WTC11 (cell line): Measurements from ENCODE around the gene SLC8B1. TPM values are rescaled to one million over a fixed set of nuclear protein-coding genes. Genes with fewer than 3 reads are reported as not detected.

Experiments used
- ATAC-seq: fragments of 200-7000 bp; cut with Tn5 transposase; 2 replicates; pipeline ENCODE4 v1.10.0; 2021; ENCODE audit warnings: mild to moderate bottlenecking, moderate library complexity
- CTCF ChIA-PET: fragments of 300-600 bp; sonication (Branson Sonifier 250); formaldehyde crosslinking; loops from one replicate; lab custom pipeline; 2021; ENCODE audit warnings: antibody characterized with exemption; lab: Charles Lee
- POLR2A ChIA-PET: fragments of 350-600 bp; sonication (Branson Sonifier 250); formaldehyde crosslinking; loops from one replicate; lab custom pipeline; 2021; ENCODE audit warnings: antibody characterized with exemption; lab: Charles Lee
- DNase-seq: peaks from one replicate; pipeline ENCODE4 v3.0.0; 2021; ENCODE audit warnings: low spot score
- H3K27ac Mint-ChIP-seq: 2 replicates; pipeline ENCODE4 v1.8.0; 2021; ENCODE audit warnings: mixed read lengths
- H3K27me3 Mint-ChIP-seq: 2 replicates; pipeline ENCODE4 v1.8.0; 2021; ENCODE audit warnings: low read depth, mild to moderate bottlenecking, moderate library complexity, mixed read lengths
- H3K36me3 Mint-ChIP-seq: 2 replicates; pipeline ENCODE4 v1.8.0; 2021; ENCODE audit warnings: mixed read lengths
- H3K4me1 Mint-ChIP-seq: 2 replicates; pipeline ENCODE4 v1.8.0; 2022; ENCODE audit warnings: mixed read lengths
- H3K4me3 Mint-ChIP-seq: 2 replicates; pipeline ENCODE4 v1.8.0; 2021; ENCODE audit warnings: mild to moderate bottlenecking, moderate library complexity, mixed read lengths
- H3K9me3 Mint-ChIP-seq: 2 replicates; pipeline ENCODE4 v1.8.0; 2021; ENCODE audit warnings: mixed read lengths
- ARID4B ChIP-seq: sonication (generic); formaldehyde crosslinking; IDR thresholded peaks from 2 replicates; pipeline ENCODE4 v1.8.0; 2023; ENCODE audit warnings: missing genetic modification reagents, mild to moderate bottlenecking, borderline replicate concordance
- CREB1 ChIP-seq: sonication (generic); formaldehyde crosslinking; IDR thresholded peaks from 2 replicates; pipeline ENCODE4 v1.8.0; 2023; ENCODE audit warnings: mild to moderate bottlenecking, missing genetic modification reagents
- E2F5 ChIP-seq: sonication (generic); formaldehyde crosslinking; IDR thresholded peaks from 2 replicates; pipeline ENCODE4 v1.8.1; 2022; ENCODE audit warnings: mild to moderate bottlenecking, moderate library complexity, missing genetic modification reagents
- KAT7 ChIP-seq: sonication (generic); formaldehyde crosslinking; IDR thresholded peaks from 2 replicates; pipeline ENCODE4 v1.8.1; 2023; ENCODE audit warnings: missing genetic modification reagents, mild to moderate bottlenecking, borderline replicate concordance
- NFATC4 ChIP-seq: fragments of 250-450 bp; sonication (Bioruptor Pico); IDR thresholded peaks from 2 replicates; pipeline ENCODE4 v1.9.0; 2021; ENCODE audit warnings: mild to moderate bottlenecking
- NFYB ChIP-seq: sonication (generic); formaldehyde crosslinking; conservative IDR thresholded peaks from 2 replicates; pipeline ENCODE4 v1.8.0; 2022; ENCODE audit warnings: low read depth, missing genetic modification reagents
- OVOL2 ChIP-seq: fragments of 250-450 bp; sonication (Bioruptor Pico); IDR thresholded peaks from 2 replicates; pipeline ENCODE4 v1.9.0; 2021; ENCODE audit warnings: mild to moderate bottlenecking, borderline replicate concordance
- RORB ChIP-seq: fragments of 250-450 bp; sonication (Bioruptor Pico); IDR thresholded peaks from 2 replicates; pipeline ENCODE4 v1.9.0; 2021; ENCODE audit warnings: mild to moderate bottlenecking
- TCF7 ChIP-seq: sonication (generic); formaldehyde crosslinking; IDR thresholded peaks from 2 replicates; pipeline ENCODE4 v1.8.0; 2022; ENCODE audit warnings: mild to moderate bottlenecking, low read depth, missing genetic modification reagents, moderate library complexity
- TEAD1 ChIP-seq: sonication (generic); formaldehyde crosslinking; IDR thresholded peaks from 2 replicates; pipeline ENCODE4 v1.8.0; 2022; ENCODE audit warnings: mild to moderate bottlenecking, missing genetic modification reagents
- ZBTB21 ChIP-seq: sonication (generic); formaldehyde crosslinking; IDR thresholded peaks from 2 replicates; pipeline ENCODE4 v1.8.1; 2023; ENCODE audit warnings: mild to moderate bottlenecking, missing genetic modification reagents, borderline replicate concordance
- ZNF219 ChIP-seq: sonication (generic); formaldehyde crosslinking; IDR thresholded peaks from 2 replicates; pipeline ENCODE4 v1.8.0; 2023; ENCODE audit warnings: missing genetic modification reagents, mild to moderate bottlenecking, borderline replicate concordance
- ZNF317 ChIP-seq: sonication (generic); formaldehyde crosslinking; IDR thresholded peaks from 2 replicates; pipeline ENCODE4 v1.8.1; 2023; ENCODE audit warnings: low read depth, mild to moderate bottlenecking, moderate library complexity, missing genetic modification reagents, borderline replicate concordance
- total RNA-seq: library from RNA; stranded (reverse); gene quantifications from 3 replicates; pipeline ENCODE4 v1.2.3, GENCODE V29; 2021
- TF ChIP-seq, protein P1 (sequence below): sonication (generic); formaldehyde crosslinking; IDR thresholded peaks from 2 replicates; pipeline ENCODE4 v1.8.1; 2023; ENCODE audit warnings: mild to moderate bottlenecking, missing genetic modification reagents, moderate library complexity
- TF ChIP-seq, protein P2 (sequence below): sonication (generic); formaldehyde crosslinking; IDR thresholded peaks from 2 replicates; pipeline ENCODE4 v1.8.1; 2022; ENCODE audit warnings: low read depth, mild to moderate bottlenecking, moderate library complexity, missing genetic modification reagents, borderline replicate concordance
- TF ChIP-seq, protein P3 (sequence below): sonication (generic); formaldehyde crosslinking; IDR thresholded peaks from 2 replicates; pipeline ENCODE4 v1.8.0; 2022; ENCODE audit warnings: mild to moderate bottlenecking, missing genetic modification reagents
- TF ChIP-seq, protein P4 (sequence below): sonication (generic); formaldehyde crosslinking; IDR thresholded peaks from 2 replicates; pipeline ENCODE4 v1.8.1; 2023; ENCODE audit warnings: mild to moderate bottlenecking, missing genetic modification reagents

SLC8B1 gene
- total RNA-seq, 1 experiment from 2014 or later, result 13.8 TPM

DNA sequence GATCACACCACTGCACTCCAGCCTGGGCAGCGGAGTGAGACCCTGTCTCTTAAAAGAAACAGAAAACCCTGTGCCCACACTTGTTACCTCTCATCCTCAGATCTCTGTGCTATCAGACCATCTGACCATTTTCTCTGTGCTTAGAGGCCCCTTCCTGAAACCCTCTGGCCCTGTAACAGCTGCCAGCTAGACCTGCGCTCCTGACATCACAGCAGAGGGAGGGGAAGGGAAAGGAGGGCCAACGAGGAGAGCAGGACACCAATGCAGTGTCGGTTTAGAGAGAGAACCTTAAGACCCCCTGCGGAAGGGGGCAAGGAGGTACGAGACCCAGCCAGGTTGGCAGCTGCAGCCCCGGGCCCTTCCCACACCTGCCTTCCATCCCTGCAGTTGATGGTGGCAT, 42.4 kb downstream of the SLC8B1 start:
- H3K27me3 Mint-ChIP-seq, result no peaks in the 10 kb centered on the region
- TF ChIP-seq E2F5 (CRISPR knock-in tag) (no peak), ZNF317 (CRISPR knock-in tag) (no peak), CREB1 (CRISPR knock-in tag) (no peak), RORB (CRISPR knock-in tag) (no peak)
- TF ChIP-seq, protein P1, sequence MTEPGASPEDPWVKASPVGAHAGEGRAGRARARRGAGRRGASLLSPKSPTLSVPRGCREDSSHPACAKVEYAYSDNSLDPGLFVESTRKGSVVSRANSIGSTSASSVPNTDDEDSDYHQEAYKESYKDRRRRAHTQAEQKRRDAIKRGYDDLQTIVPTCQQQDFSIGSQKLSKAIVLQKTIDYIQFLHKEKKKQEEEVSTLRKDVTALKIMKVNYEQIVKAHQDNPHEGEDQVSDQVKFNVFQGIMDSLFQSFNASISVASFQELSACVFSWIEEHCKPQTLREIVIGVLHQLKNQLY (CRISPR knock-in tag), result no peak
- ATAC-seq, result no peak
- no peaks in the 10 kb centered on the region for H3K9me3 Mint-ChIP-seq
- DNase-seq, result no peak
- no peak overlapping the region for H3K4me3 Mint-ChIP-seq
- no peaks in the 10 kb centered on the region; the same call in 1 of the 2 replicates for H3K4me1 Mint-ChIP-seq
- H3K36me3 Mint-ChIP-seq, result peaks cover 13% of the 10 kb centered on the region; the same call in 1 of the 2 replicates
- POLR2A ChIA-PET, result no interaction called here
- CTCF ChIA-PET, result interaction anchor here (0.6 kb wide), 1 partner anchor 95 kb away, joined by 3 read pairs; no protein-coding TSS in a partner anchor
- H3K27ac Mint-ChIP-seq, result no peak overlapping the region

- H3K27me3 Mint-ChIP-seq, result no peaks in the 10 kb centered on the region
These were observed 42.8 kb downstream of the SLC8B1 start for GRCh38 chr12:113292091-113292490.

DNA sequence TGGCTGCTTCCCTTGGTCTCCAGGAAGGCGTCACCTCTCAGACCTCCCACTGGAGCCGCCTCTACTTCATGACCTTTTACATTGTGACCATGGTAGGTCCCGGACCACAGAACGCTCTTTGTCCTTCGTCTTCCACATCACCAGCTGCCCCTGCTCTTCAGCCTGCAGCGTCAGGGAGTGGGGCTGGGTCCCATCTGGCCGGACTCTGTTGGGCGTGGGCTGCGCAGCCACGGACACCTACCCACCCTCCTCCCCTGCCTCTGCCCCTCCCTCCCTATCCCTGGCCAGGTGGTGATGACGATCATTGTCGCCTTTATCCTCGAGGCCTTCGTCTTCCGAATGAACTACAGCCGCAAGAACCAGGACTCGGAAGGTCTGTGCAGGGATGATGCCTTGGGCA, 43.3 kb downstream of the SLC8B1 start:
- Mint-ChIP-seq H3K4me1 (no peaks in the 10 kb centered on the region; the same call in 1 of the 2 replicates), H3K4me3 (no peak overlapping the region), H3K27ac (no peak overlapping the region)
- DNase-seq, result no peak
- ATAC-seq, result no peak
- TF ChIP-seq TEAD1 (CRISPR knock-in tag), result no peak
- TF ChIP-seq, all 79 proteins: peak for 0
- Mint-ChIP-seq H3K27me3 (no peaks in the 10 kb centered on the region), H3K9me3 (no peaks in the 10 kb centered on the region), H3K36me3 (peaks cover 13% of the 10 kb centered on the region; the same call in 1 of the 2 replicates)
- CTCF ChIA-PET, result no interaction called here
- POLR2A ChIA-PET, result no interaction called here

More at GRCh38 chr12:113292091-113292490, 42.8 kb downstream of the SLC8B1 start:
- no peak overlapping the region for H3K4me3 Mint-ChIP-seq
- no peaks in the 10 kb centered on the region for H3K9me3 Mint-ChIP-seq
- CTCF ChIA-PET, result no interaction called here
- peaks cover 13% of the 10 kb centered on the region; the same call in 1 of the 2 replicates for H3K36me3 Mint-ChIP-seq
- TF ChIP-seq ZNF219 (CRISPR knock-in tag), result no peak
- TF ChIP-seq, all 79 proteins: peak for 0
- POLR2A ChIA-PET, result no interaction called here
- Mint-ChIP-seq H3K4me1 (no peaks in the 10 kb centered on the region; the same call in 1 of the 2 replicates), H3K27ac (no peak overlapping the region)
- ATAC-seq (no peak), DNase-seq (no peak)

DNA sequence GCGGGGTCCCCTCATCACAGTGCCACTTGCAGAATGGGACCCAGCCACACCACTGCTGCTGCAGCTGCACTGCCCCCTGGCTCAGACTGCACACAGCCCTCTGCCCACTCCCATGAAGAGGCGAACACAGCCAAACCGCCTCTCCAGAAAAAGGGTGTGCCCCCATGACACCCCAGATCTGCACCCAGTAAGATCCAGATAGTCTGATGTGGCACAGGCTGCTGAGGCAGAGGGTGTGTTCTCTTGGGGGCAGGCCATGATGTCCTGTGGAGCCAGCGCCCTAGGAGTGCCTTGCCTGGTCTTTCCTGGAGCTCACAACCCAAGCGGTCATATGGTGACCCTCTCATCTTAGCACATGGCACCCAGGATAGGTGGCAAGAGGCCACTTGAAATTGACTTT, 44.4 kb downstream of the SLC8B1 start:
- H3K27me3 Mint-ChIP-seq, result no peaks in the 10 kb centered on the region
- no peak overlapping the region for H3K4me3 Mint-ChIP-seq
- CTCF ChIA-PET, result no interaction called here
- POLR2A ChIA-PET, result no interaction called here
- TF ChIP-seq TCF7, result no peak
- TF ChIP-seq, protein P2, sequence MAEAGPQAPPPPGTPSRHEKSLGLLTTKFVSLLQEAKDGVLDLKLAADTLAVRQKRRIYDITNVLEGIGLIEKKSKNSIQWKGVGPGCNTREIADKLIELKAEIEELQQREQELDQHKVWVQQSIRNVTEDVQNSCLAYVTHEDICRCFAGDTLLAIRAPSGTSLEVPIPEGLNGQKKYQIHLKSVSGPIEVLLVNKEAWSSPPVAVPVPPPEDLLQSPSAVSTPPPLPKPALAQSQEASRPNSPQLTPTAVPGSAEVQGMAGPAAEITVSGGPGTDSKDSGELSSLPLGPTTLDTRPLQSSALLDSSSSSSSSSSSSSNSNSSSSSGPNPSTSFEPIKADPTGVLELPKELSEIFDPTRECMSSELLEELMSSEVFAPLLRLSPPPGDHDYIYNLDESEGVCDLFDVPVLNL (CRISPR knock-in tag), result no peak
- TF ChIP-seq RORB (CRISPR knock-in tag), result no peak
- no peak for TF ChIP-seq NFYB
- no peak for TF ChIP-seq NFATC4 (CRISPR knock-in tag)
- no peak for TF ChIP-seq OVOL2
- no peak for ATAC-seq
- no peak for DNase-seq
- H3K9me3 Mint-ChIP-seq, result no peaks in the 10 kb centered on the region
- H3K36me3 Mint-ChIP-seq, result peaks cover 16% of the 10 kb centered on the region; the same call in 1 of the 2 replicates
- H3K4me1 Mint-ChIP-seq, result peaks cover 4% of the 10 kb centered on the region; the same call in 1 of the 2 replicates
- no peak overlapping the region for H3K27ac Mint-ChIP-seq

GRCh38 chr12:113289361-113289760, 45.5 kb downstream of the SLC8B1 start:
- Mint-ChIP-seq H3K36me3 (peaks cover 16% of the 10 kb centered on the region; the same call in 1 of the 2 replicates), H3K4me1 (0 out of 2 replicates have a peak, but pooled peaks cover 4% of the 10 kb centered on the region), H3K9me3 (no peaks in the 10 kb centered on the region), H3K4me3 (no peak overlapping the region), H3K27ac (no peak overlapping the region), H3K27me3 (no peaks in the 10 kb centered on the region)
- ChIA-PET POLR2A (no interaction called here), CTCF (interaction anchor here (2.9 kb wide), 1 partner anchor 154 kb away, joined by 9 read pairs; the partner anchor contains the start of gene RASAL1)
- DNase-seq, result no peak
- ATAC-seq, result no peak
- TF ChIP-seq, protein P3, sequence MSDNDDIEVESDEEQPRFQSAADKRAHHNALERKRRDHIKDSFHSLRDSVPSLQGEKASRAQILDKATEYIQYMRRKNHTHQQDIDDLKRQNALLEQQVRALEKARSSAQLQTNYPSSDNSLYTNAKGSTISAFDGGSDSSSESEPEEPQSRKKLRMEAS, result no peak
- no peak for TF ChIP-seq OVOL2
- TF ChIP-seq ARID4B (CRISPR knock-in tag), result no peak
- no peak for TF ChIP-seq KAT7 (CRISPR knock-in tag)
- TF ChIP-seq, protein P4, sequence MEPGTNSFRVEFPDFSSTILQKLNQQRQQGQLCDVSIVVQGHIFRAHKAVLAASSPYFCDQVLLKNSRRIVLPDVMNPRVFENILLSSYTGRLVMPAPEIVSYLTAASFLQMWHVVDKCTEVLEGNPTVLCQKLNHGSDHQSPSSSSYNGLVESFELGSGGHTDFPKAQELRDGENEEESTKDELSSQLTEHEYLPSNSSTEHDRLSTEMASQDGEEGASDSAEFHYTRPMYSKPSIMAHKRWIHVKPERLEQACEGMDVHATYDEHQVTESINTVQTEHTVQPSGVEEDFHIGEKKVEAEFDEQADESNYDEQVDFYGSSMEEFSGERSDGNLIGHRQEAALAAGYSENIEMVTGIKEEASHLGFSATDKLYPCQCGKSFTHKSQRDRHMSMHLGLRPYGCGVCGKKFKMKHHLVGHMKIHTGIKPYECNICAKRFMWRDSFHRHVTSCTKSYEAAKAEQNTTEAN (CRISPR knock-in tag), result no peak
- TF ChIP-seq ZBTB21 (CRISPR knock-in tag), result no peak
